Urinary bladder (tissue), 4 donors: Measurements from ENCODE around the gene NR2F1. TPM values are rescaled to one million over a fixed set of nuclear protein-coding genes. Genes with fewer than 3 reads are reported as not detected.

Source experiments
- DNase-seq: peaks from one replicate; pipeline ENCODE4 v3.0.0-alpha.2; 2015; ENCODE audit errors: extremely low spot score
- H3K27ac ChIP-seq: one replicate; pipeline ENCODE4 v1.5.1; 2013; ENCODE audit warnings: low read depth, mild to moderate bottlenecking, moderate library complexity
- H3K36me3 ChIP-seq: one replicate; pipeline ENCODE4 v1.6.1; 2013; ENCODE audit warnings: mild to moderate bottlenecking, moderate library complexity; ENCODE audit not compliant: insufficient read depth
- H3K4me1 ChIP-seq: one replicate; pipeline ENCODE4 v1.6.1; 2013; ENCODE audit warnings: mild to moderate bottlenecking, moderate library complexity; ENCODE audit not compliant: insufficient read depth
- H3K4me3 ChIP-seq: one replicate; pipeline ENCODE4 v1.5.1; 2013; ENCODE audit warnings: low read depth, low read length
- WGBS: extraction: QIAGEN DNeasy Blood & Tissue Kit; methylation state at CpG from one replicate; pipeline ENCODE4 v1.1.7; 2013; 5-methylcytosine and 5-hydroxymethylcytosine counted together
- polyA plus RNA-seq: library from polyadenylated mRNA; stranded (reverse); fragments of 200-250 nt; gene quantifications from one replicate; pipeline ENCODE4 v1.2.3, GENCODE V29; 2013
- total RNA-seq: library from RNA; depleted of rRNA; stranded (reverse); fragments of >200 nt; gene quantifications from one replicate; pipeline ENCODE4 v1.2.3, GENCODE V29; 2014
- donor health status: healthy with polysubstance abuse.
- donor health status: healthy.

Gene NR2F1
- total and polyA plus RNA-seq, 2 donors, result 64.8 to 149 TPM

- H3K4me1 ChIP-seq, result no peaks in the 10 kb centered on the region
- no peaks in the 10 kb centered on the region for H3K36me3 ChIP-seq
- H3K4me3 ChIP-seq, result no peak overlapping the region
- H3K27ac ChIP-seq, result no peak overlapping the region
- WGBS, result 14% methylated on average over 9 of the region's 9 CpGs
- no peak for DNase-seq
Measured at GRCh38 chr5:93611273-93611975, 28.4 kb downstream of the NR2F1 start.

- H3K4me3 ChIP-seq, result no peak overlapping the region
- no peaks in the 10 kb centered on the region for H3K4me1 ChIP-seq
- DNase-seq, result no peak
- H3K36me3 ChIP-seq, result no peaks in the 10 kb centered on the region
- H3K27ac ChIP-seq, result no peak overlapping the region
- 3% methylated on average over 43 of the region's 43 CpGs for WGBS
Measured at GRCh38 chr5:93611976-93612854, 29.2 kb downstream of the NR2F1 start.

- Histone ChIP-seq H3K4me1 (no peaks in the 10 kb centered on the region), H3K27ac (no peak overlapping the region), H3K4me3 (no peak overlapping the region), H3K36me3 (no peaks in the 10 kb centered on the region)
- no peak for DNase-seq
Measured at GRCh38 chr5:93612855-93613243, 29.8 kb downstream of the NR2F1 start.

GRCh38 chr5:93616538-93617174 is 33.6 kb downstream of the NR2F1 start:
- Histone ChIP-seq H3K36me3 (no peaks in the 10 kb centered on the region), H3K4me1 (no peaks in the 10 kb centered on the region), H3K4me3 (no peak overlapping the region), H3K27ac (no peak overlapping the region)
- no peak for DNase-seq
- WGBS, result 84% methylated on average over 9 of the region's 9 CpGs

GRCh38 chr5:93620487-93621326 is 37.7 kb downstream of the NR2F1 start:
- H3K36me3 ChIP-seq, result no peaks in the 10 kb centered on the region
- no peaks in the 10 kb centered on the region for H3K4me1 ChIP-seq
- under 1% methylated on average over 75 of the region's 75 CpGs for WGBS
- peak overlapping the region; percentile 63 for H3K4me3 ChIP-seq
- no peak for DNase-seq
- peak overlapping the region; percentile 77 for H3K27ac ChIP-seq

GRCh38 chr5:93621327-93621798 is 38.3 kb downstream of the NR2F1 start:
- Histone ChIP-seq H3K36me3 (no peaks in the 10 kb centered on the region), H3K4me3 (peak overlapping the region; percentile 63), H3K4me1 (no peaks in the 10 kb centered on the region), H3K27ac (peak overlapping the region; percentile 77)
- 1% methylated on average over 41 of the region's 41 CpGs for WGBS
- no peak for DNase-seq

- no peak for DNase-seq
- Histone ChIP-seq H3K4me1 (no peaks in the 10 kb centered on the region), H3K27ac (no peak overlapping the region), H3K36me3 (no peaks in the 10 kb centered on the region), H3K4me3 (peak overlapping the region; percentile 63)
- WGBS, result 69% methylated on average over 4 of the region's 4 CpGs
Measured at GRCh38 chr5:93622240-93622885, 39.3 kb downstream of the NR2F1 start.

GRCh38 chr5:93623153-93623552 is 40.1 kb downstream of the NR2F1 start:
- no peak overlapping the region for H3K27ac ChIP-seq
- no peak for DNase-seq
- H3K4me1 ChIP-seq, result no peaks in the 10 kb centered on the region
- no peaks in the 10 kb centered on the region for H3K36me3 ChIP-seq
- 73% methylated on average over 4 of the region's 4 CpGs for WGBS
- no peak overlapping the region for H3K4me3 ChIP-seq

GRCh38 chr5:93626801-93627200 is 43.8 kb downstream of the NR2F1 start:
- Histone ChIP-seq H3K4me1 (no peaks in the 10 kb centered on the region), H3K36me3 (peaks cover 1% of the 10 kb centered on the region), H3K4me3 (no peak overlapping the region), H3K27ac (no peak overlapping the region)
- no peak for DNase-seq

GRCh38 chr5:93632327-93632726 is 49.3 kb downstream of the NR2F1 start:
- Histone ChIP-seq H3K36me3 (peaks cover 1% of the 10 kb centered on the region), H3K4me1 (no peaks in the 10 kb centered on the region), H3K4me3 (no peak overlapping the region), H3K27ac (no peak overlapping the region)
- whole genome bisulfite sequencing, result 63% methylated on average over 4 of the region's 4 CpGs
- no peak for DNase-seq

GRCh38 chr5:93635991-93636390 is 53.0 kb downstream of the NR2F1 start:
- no peak for DNase-seq
- no peaks in the 10 kb centered on the region for H3K4me1 ChIP-seq
- H3K36me3 ChIP-seq, result no peaks in the 10 kb centered on the region
- no peak overlapping the region for H3K4me3 ChIP-seq
- H3K27ac ChIP-seq, result no peak overlapping the region

- Histone ChIP-seq H3K4me3 (no peak overlapping the region), H3K27ac (no peak overlapping the region), H3K36me3 (no peaks in the 10 kb centered on the region), H3K4me1 (no peaks in the 10 kb centered on the region)
- DNase-seq, result no peak
- WGBS, result 81% methylated on average over 1 of the region's 1 CpG
Measured at GRCh38 chr5:93636837-93637236, 53.8 kb downstream of the NR2F1 start.

- no peak for DNase-seq
- H3K27ac ChIP-seq, result no peak overlapping the region
- no peaks in the 10 kb centered on the region for H3K36me3 ChIP-seq
- WGBS, result 71% methylated on average over 2 of the region's 2 CpGs
- no peak overlapping the region for H3K4me3 ChIP-seq
- H3K4me1 ChIP-seq, result no peaks in the 10 kb centered on the region
Measured at GRCh38 chr5:93637697-93638096, 54.7 kb downstream of the NR2F1 start.
